K562 (cell line): Measurements from ENCODE around the gene CTF1. TPM values are rescaled to one million over a fixed set of nuclear protein-coding genes. Genes with fewer than 3 reads are reported as not detected.

Source experiments
- CCNT2 ChIP-seq: IDR thresholded peaks from 2 replicates; pipeline ENCODE4 v1.6.1; 2011; ENCODE audit warnings: borderline replicate concordance, low read depth, mild to moderate bottlenecking, moderate library complexity, mixed read lengths, low read length; ENCODE audit not compliant: insufficient read length; ENCODE audit errors: extremely low read depth
- ETV1 ChIP-seq: fragments of 450-650 bp; conservative IDR thresholded peaks from 2 replicates; pipeline ENCODE4 v1.6.1; 2016; ENCODE audit warnings: missing genetic modification characterization, control low read depth, low read depth, missing compliant biosample characterization
- HEY1 ChIP-seq: fragments of 250-450 bp; sonication (Bioruptor Pico); IDR thresholded peaks from 2 replicates; pipeline ENCODE4 v1.5.0; 2020; ENCODE audit warnings: mild to moderate bottlenecking, moderate library complexity, borderline replicate concordance
- MCM3 ChIP-seq: fragments of 450-650 bp; IDR thresholded peaks from 2 replicates; pipeline ENCODE4 v1.6.1; 2016
- MTA1 ChIP-seq: fragments of 450-650 bp; IDR thresholded peaks from 2 replicates; pipeline ENCODE4 v1.6.1; 2017; ENCODE audit warnings: borderline replicate concordance
- MTA2 ChIP-seq: fragments of 450-650 bp; IDR thresholded peaks from 2 replicates; pipeline ENCODE4 v1.6.1; 2016; ENCODE audit warnings: low read depth
- POLR2B ChIP-seq: fragments of 450-650 bp; IDR thresholded peaks from 2 replicates; pipeline ENCODE4 v1.6.1; 2018; ENCODE audit warnings: low read depth; ENCODE audit not compliant: partially characterized antibody
- PURB ChIP-seq: sonication (generic); formaldehyde crosslinking; IDR thresholded peaks from 2 replicates; pipeline ENCODE4 v1.9.0; 2021; ENCODE audit warnings: low read depth, mild to moderate bottlenecking, missing genetic modification reagents
- SIN3B ChIP-seq: fragments of 450-650 bp; IDR thresholded peaks from 2 replicates; pipeline ENCODE4 v1.6.1; 2017; ENCODE audit warnings: low read depth, mild to moderate bottlenecking, moderate library complexity
- ZC3H8 ChIP-seq: fragments of 450-650 bp; IDR thresholded peaks from 2 replicates; pipeline ENCODE4 v1.6.1; 2017
- ZNF140 ChIP-seq: fragments of 250-450 bp; sonication (Bioruptor Pico); IDR thresholded peaks from 2 replicates; pipeline ENCODE4 v1.8.0; 2021; ENCODE audit warnings: moderate library complexity, mild to moderate bottlenecking, inconsistent platforms
- ZNF174 ChIP-seq: fragments of 250-450 bp; sonication (Bioruptor Pico); IDR thresholded peaks from 2 replicates; pipeline ENCODE4 v1.4.0; 2020; ENCODE audit warnings: mild to moderate bottlenecking
- ZNF444 ChIP-seq: fragments of 250-450 bp; sonication (Bioruptor Pico); IDR thresholded peaks from 2 replicates; pipeline ENCODE4 v1.4.0; 2020; ENCODE audit warnings: mild to moderate bottlenecking, moderate library complexity
- polyA plus RNA-seq, 8 experiments: library from polyadenylated mRNA; depleted of rRNA in 4 of 8; stranded (reverse) in 5 of 8; unstranded in 3 of 8; fragments of >200 nt; fragmentation: Nextera tagmentation in 2 of 8; fragmentation: Illumina TruSeq in 1 of 8; extraction: Ambion mirVana in 2 of 8; extraction: Trizol in 1 of 8; gene quantifications; 2 replicates each; pipeline versions ENCODE4 v1.2.1 to v1.2.3, GENCODE V29; 2011 to 2014; ENCODE audit warnings: inconsistent platforms in 1 of 8, missing spikeins in 1 of 8
- total RNA-seq, 7 experiments: library from RNA; depleted of rRNA in 6 of 7; stranded (reverse); fragments of >200 nt in 6 of 7; fragmentation: Illumina TruSeq in 2 of 7; extraction: Trizol in 2 of 7; gene quantifications; 2 replicates each; pipeline versions ENCODE4 v1.2.1 to v1.2.3, GENCODE V29; 2011 to 2021; ENCODE audit warnings: low replicate concordance in 1 of 7
- TF ChIP-seq, protein P1 (sequence below): fragments of 250-450 bp; sonication (Bioruptor Pico); IDR thresholded peaks from 2 replicates; pipeline ENCODE4 v1.4.0; 2020; ENCODE audit warnings: mild to moderate bottlenecking
- TF ChIP-seq, protein P2 (sequence below): fragments of 450-650 bp; IDR thresholded peaks from 2 replicates; pipeline ENCODE4 v1.6.1; 2016; ENCODE audit warnings: mild to moderate bottlenecking, moderate library complexity

CTF1 gene
- total and polyA plus RNA-seq, 9 of the 15 experiments (the other 6 are each of a cell fraction or from before 2014, with no cell fraction given), result 0.24 to 2.5 (median 0.44) TPM

DNA sequence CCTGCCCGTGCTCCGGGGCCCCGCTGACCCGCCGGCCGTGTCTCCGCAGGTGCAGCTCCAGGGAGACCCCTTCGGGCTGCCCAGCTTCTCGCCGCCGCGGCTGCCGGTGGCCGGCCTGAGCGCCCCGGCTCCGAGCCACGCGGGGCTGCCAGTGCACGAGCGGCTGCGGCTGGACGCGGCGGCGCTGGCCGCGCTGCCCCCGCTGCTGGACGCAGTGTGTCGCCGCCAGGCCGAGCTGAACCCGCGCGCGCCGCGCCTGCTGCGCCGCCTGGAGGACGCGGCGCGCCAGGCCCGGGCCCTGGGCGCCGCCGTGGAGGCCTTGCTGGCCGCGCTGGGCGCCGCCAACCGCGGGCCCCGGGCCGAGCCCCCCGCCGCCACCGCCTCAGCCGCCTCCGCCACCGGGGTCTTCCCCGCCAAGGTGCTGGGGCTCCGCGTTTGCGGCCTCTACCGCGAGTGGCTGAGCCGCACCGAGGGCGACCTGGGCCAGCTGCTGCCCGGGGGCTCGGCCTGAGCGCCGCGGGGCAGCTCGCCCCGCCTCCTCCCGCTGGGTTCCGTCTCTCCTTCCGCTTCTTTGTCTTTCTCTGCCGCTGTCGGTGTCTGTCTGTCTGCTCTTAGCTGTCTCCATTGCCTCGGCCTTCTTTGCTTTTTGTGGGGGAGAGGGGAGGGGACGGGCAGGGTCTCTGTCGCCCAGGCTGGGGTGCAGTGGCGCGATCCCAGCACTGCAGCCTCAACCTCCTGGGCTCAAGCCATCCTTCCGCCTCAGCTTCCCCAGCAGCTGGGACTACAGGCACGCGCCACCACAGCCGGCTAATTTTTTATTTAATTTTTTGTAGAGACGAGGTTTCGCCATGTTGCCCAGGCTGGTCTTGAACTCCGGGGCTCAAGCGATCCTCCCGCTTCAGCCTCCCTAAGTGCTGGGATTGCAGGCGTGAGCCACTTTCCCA, 5.9 kb downstream of the CTF1 start (continued):
- no peak for TF ChIP-seq PURB (CRISPR knock-in tag)
- TF ChIP-seq, protein P1, sequence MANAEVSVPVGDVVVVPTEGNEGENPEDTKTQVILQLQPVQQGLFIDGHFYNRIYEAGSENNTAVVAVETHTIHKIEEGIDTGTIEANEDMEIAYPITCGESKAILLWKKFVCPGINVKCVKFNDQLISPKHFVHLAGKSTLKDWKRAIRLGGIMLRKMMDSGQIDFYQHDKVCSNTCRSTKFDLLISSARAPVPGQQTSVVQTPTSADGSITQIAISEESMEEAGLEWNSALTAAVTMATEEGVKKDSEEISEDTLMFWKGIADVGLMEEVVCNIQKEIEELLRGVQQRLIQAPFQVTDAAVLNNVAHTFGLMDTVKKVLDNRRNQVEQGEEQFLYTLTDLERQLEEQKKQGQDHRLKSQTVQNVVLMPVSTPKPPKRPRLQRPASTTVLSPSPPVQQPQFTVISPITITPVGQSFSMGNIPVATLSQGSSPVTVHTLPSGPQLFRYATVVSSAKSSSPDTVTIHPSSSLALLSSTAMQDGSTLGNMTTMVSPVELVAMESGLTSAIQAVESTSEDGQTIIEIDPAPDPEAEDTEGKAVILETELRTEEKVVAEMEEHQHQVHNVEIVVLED (CRISPR knock-in tag), result peak; percentile 78
- TF ChIP-seq MTA1, result no peak
- no peak for TF ChIP-seq MTA2
- TF ChIP-seq MCM3, result no peak
- TF ChIP-seq, protein P2, sequence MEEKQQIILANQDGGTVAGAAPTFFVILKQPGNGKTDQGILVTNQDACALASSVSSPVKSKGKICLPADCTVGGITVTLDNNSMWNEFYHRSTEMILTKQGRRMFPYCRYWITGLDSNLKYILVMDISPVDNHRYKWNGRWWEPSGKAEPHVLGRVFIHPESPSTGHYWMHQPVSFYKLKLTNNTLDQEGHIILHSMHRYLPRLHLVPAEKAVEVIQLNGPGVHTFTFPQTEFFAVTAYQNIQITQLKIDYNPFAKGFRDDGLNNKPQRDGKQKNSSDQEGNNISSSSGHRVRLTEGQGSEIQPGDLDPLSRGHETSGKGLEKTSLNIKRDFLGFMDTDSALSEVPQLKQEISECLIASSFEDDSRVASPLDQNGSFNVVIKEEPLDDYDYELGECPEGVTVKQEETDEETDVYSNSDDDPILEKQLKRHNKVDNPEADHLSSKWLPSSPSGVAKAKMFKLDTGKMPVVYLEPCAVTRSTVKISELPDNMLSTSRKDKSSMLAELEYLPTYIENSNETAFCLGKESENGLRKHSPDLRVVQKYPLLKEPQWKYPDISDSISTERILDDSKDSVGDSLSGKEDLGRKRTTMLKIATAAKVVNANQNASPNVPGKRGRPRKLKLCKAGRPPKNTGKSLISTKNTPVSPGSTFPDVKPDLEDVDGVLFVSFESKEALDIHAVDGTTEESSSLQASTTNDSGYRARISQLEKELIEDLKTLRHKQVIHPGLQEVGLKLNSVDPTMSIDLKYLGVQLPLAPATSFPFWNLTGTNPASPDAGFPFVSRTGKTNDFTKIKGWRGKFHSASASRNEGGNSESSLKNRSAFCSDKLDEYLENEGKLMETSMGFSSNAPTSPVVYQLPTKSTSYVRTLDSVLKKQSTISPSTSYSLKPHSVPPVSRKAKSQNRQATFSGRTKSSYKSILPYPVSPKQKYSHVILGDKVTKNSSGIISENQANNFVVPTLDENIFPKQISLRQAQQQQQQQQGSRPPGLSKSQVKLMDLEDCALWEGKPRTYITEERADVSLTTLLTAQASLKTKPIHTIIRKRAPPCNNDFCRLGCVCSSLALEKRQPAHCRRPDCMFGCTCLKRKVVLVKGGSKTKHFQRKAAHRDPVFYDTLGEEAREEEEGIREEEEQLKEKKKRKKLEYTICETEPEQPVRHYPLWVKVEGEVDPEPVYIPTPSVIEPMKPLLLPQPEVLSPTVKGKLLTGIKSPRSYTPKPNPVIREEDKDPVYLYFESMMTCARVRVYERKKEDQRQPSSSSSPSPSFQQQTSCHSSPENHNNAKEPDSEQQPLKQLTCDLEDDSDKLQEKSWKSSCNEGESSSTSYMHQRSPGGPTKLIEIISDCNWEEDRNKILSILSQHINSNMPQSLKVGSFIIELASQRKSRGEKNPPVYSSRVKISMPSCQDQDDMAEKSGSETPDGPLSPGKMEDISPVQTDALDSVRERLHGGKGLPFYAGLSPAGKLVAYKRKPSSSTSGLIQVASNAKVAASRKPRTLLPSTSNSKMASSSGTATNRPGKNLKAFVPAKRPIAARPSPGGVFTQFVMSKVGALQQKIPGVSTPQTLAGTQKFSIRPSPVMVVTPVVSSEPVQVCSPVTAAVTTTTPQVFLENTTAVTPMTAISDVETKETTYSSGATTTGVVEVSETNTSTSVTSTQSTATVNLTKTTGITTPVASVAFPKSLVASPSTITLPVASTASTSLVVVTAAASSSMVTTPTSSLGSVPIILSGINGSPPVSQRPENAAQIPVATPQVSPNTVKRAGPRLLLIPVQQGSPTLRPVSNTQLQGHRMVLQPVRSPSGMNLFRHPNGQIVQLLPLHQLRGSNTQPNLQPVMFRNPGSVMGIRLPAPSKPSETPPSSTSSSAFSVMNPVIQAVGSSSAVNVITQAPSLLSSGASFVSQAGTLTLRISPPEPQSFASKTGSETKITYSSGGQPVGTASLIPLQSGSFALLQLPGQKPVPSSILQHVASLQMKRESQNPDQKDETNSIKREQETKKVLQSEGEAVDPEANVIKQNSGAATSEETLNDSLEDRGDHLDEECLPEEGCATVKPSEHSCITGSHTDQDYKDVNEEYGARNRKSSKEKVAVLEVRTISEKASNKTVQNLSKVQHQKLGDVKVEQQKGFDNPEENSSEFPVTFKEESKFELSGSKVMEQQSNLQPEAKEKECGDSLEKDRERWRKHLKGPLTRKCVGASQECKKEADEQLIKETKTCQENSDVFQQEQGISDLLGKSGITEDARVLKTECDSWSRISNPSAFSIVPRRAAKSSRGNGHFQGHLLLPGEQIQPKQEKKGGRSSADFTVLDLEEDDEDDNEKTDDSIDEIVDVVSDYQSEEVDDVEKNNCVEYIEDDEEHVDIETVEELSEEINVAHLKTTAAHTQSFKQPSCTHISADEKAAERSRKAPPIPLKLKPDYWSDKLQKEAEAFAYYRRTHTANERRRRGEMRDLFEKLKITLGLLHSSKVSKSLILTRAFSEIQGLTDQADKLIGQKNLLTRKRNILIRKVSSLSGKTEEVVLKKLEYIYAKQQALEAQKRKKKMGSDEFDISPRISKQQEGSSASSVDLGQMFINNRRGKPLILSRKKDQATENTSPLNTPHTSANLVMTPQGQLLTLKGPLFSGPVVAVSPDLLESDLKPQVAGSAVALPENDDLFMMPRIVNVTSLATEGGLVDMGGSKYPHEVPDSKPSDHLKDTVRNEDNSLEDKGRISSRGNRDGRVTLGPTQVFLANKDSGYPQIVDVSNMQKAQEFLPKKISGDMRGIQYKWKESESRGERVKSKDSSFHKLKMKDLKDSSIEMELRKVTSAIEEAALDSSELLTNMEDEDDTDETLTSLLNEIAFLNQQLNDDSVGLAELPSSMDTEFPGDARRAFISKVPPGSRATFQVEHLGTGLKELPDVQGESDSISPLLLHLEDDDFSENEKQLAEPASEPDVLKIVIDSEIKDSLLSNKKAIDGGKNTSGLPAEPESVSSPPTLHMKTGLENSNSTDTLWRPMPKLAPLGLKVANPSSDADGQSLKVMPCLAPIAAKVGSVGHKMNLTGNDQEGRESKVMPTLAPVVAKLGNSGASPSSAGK, result no peak
- no peak for TF ChIP-seq ZNF444
- no peak for TF ChIP-seq ETV1 (tag)
- TF ChIP-seq ZC3H8, result no peak
- TF ChIP-seq CCNT2, result peak; percentile 81
- TF ChIP-seq POLR2B, result peak; percentile 17
- no peak for TF ChIP-seq ZNF140 (CRISPR knock-in tag)
- peak; percentile 42; the same call in 1 of the 2 replicates for TF ChIP-seq SIN3B
- no peak for TF ChIP-seq HEY1 (CRISPR knock-in tag)
- TF ChIP-seq ZNF174 (CRISPR knock-in tag), result no peak
